ENCODE data around the gene PEX11G.
A peak's percentile ranks its signal among the peaks of the same experiment; 100 is the strongest.

The PEX11G gene

DNA sequence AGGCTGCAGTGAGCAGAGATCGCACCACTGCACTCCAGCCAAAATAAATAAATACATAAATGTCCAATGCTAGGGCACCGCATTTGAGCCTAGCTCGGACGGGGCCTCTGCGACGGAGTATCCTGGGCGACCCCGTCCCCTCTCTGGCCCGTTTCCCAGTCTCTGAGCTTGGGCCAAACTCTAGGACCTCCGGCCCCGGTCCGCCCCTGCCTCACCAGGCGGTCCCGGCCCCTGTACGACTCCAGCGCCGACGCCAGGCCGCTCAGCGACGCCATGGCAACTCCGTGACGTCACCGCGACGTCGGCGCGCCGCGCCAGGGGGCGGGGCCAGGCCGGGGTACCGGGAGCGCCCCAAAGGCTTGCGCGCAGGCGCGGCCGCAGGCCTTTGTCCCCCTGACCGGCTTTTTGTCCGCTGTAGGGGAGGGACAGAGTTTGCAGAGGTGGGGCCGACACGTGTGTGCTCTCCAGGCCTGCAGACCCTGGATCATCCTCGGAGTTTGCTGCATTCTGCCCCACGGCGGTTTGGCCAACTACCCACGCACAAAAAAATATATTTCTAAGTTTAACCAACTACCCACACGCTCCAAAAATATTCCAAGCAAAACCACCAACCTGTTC, at the start of gene PEX11G:
TSS of gene PEX11G (minus strand) at position 300 of the 618 bp plus-strand sequence. CDS start at position 275, 25 bp downstream.
- peak; percentile 85 for DNase-seq (ENCODE audit: low read depth, low spot score)

- DNase-seq (ENCODE audit: low read depth, low spot score): no peak
Observed at GRCh38 chr19:7535998-7536695, 47.3 kb upstream of the PEX11G start.

DNA sequence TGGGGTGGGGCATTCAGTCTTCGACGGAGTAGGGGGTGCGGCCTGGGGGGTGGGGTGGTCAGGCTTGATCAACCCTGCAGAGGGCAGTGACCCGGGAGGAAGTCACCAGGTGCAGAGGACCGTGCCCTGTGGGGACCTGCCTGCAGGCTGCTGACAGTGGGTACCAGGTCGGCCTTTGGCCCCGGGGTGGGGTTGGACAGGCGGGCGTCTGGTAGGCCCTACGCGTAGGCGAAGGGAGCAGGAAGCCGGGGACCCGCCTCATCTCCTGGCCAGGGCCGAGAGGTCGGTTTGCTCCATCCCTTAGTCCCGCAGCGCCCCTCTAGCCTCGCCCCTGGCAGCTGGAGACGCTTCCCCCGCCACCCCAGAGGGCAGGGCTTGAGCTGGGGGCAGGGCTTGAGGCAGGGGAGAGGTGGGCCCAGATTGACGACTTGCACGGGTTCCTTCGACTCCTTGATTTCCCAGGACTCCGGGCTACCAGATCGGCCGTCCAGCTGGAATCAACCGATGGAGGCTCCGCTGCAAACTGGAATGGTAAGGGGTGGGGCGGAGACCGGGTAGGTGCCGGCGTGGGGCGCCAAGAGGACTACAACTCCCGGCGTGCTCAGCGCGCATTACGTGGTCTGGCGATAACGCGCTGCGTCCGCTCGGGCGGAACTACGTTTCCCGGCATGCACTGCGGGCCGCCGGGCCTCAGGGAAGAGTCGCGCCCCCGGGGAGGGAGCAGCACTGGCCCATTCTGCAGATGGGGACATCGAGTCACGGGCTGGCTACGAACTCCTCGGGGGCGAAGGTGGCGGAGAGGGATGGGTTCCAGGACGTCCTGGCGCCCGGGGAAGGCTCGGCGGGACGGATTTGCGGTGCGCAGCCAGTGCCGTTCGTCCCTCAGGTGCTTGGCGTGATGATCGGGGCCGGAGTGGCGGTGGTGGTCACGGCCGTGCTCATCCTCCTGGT, 46.5 kb upstream of the PEX11G start, which contains the start of gene PNPLA6:
TSS of gene PNPLA6 (plus strand) at position 671 of the 951 bp plus-strand sequence. CDS start at position 743, 72 bp downstream.
- peak; percentile 86 for DNase-seq (ENCODE audit: low read depth, low spot score)

- DNase-seq (ENCODE audit: low read depth, low spot score): no peak
Observed at GRCh38 chr19:7534531-7535046, 45.8 kb upstream of the PEX11G start.

- peak; percentile 77 for DNase-seq (ENCODE audit: low read depth, low spot score)
Observed at GRCh38 chr19:7533925-7534480, 45.2 kb upstream of the PEX11G start.

DNA sequence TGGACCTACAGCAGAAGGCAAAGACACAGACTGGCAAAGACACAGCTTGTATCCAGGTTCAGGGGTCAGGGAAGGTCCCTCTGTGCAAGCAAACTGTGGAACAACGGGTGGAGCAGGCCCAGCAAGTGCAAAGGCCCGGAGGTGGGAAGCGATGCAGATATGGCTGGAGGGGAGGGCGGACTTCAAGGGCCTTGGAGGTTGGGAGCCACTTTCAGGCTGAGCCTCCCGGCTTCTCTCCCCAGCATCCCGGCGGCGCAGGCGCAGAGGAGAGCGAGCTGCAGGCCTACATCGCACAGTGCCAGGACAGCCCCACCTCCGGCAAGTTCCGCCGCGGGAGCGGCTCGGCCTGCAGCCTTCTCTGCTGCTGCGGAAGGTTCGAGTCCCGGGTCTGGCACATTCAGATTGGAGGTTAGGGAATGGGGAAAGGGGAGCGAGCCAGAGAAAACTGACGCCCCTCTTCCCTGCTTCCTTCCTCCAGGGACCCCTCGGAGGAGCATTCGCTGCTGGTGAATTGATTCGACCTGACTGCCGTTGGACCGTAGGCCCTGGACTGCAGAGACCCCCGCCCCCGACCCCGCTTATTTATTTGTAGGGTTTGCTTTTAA, 44.5 kb upstream of the PEX11G start:
- DNase-seq (ENCODE audit: low read depth, low spot score): no peak

GRCh38 chr19:7529610-7530490, 41.0 kb upstream of the PEX11G start:
- no peak for DNase-seq (ENCODE audit: low read depth, low spot score)

- no peak for DNase-seq (ENCODE audit: low read depth, low spot score)
Observed at GRCh38 chr19:7529246-7529600, 40.4 kb upstream of the PEX11G start.

GRCh38 chr19:7528522-7529245, 39.8 kb upstream of the PEX11G start:
- DNase-seq (ENCODE audit: low read depth, low spot score): no peak

DNA sequence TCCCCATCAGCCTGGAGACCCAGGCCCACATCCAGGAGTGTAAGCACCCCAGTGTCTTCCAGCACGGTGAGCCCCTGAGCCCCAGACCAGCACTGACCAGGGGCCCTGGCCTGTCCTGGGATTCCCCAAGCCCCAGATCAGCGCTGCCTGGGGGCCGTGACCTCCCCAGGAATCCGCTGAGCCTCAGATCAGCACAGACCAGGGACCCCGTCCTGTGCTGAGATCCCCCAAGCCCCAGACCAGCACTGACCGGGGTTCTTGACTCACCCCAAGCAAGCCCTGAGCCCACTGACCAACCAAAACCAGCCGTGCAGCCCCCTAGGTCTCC, 39.3 kb upstream of the PEX11G start:
- DNase-seq (ENCODE audit: low read depth, low spot score): no peak

GRCh38 chr19:7527516-7528191, 38.8 kb upstream of the PEX11G start:
- DNase-seq (ENCODE audit: low read depth, low spot score): no peak

DNA sequence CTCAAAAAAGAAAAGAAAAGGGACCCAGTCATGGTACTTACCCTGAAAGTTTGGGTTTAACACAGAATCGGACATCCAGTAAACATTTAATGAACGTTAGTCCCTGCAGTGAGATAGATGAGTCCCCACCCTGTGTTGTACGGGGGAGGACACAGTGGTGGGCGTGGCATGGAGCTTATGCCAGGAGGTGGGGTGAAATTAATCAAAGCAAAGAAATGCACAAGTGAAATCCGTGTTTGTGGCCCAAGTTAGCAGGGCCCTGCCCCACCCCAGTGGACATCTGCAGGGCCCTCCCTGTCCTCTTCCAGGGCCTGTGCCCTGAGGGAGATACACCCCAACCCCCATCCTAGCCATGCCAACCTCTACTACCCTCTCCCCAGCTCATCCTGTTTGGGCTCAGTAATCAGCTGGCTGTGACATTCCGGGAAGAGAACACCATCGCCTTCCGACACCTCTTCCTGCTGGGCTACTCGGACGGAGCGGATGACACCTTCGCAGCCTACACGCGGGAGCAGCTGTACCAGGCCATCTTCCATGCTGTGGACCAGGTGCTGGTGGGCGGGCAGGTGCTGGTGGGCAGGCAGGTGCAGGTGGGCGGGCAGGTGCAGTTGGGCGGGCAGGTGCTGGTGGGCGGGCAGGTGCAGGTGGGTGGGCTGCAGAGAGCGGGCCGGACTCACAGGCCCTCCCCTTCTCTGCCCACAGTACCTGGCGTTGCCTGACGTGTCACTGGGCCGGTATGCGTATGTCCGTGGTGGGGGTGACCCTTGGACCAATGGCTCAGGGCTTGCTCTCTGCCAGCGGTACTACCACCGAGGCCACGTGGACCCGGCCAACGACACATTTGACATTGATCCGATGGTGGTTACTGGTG, 37.5 kb upstream of the PEX11G start:
- no peak for DNase-seq (ENCODE audit: low read depth, low spot score)

- no peak for DNase-seq (ENCODE audit: low read depth, low spot score)
Observed at GRCh38 chr19:7524992-7525739, 36.3 kb upstream of the PEX11G start.

DNA sequence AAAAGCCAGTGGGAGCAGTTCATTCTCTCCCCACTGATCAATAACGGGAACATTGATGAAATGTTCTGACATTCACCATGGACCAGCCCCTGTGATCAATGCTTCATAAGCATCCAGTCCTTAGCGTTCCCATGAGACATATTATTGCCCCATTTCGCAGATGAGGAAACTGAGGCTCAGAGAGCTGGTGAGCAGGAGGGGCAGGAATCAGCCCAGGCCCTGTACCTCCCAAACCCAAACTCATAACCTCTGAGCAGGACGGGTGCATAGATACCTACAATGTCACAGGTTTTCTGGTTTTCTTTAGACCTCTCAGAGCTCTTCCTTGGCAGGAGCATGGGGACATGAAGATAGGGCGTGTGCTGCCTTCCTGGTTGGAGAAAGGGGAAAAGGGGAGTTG, 35.7 kb upstream of the PEX11G start:
- no peak for DNase-seq (ENCODE audit: low read depth, low spot score)

DNA sequence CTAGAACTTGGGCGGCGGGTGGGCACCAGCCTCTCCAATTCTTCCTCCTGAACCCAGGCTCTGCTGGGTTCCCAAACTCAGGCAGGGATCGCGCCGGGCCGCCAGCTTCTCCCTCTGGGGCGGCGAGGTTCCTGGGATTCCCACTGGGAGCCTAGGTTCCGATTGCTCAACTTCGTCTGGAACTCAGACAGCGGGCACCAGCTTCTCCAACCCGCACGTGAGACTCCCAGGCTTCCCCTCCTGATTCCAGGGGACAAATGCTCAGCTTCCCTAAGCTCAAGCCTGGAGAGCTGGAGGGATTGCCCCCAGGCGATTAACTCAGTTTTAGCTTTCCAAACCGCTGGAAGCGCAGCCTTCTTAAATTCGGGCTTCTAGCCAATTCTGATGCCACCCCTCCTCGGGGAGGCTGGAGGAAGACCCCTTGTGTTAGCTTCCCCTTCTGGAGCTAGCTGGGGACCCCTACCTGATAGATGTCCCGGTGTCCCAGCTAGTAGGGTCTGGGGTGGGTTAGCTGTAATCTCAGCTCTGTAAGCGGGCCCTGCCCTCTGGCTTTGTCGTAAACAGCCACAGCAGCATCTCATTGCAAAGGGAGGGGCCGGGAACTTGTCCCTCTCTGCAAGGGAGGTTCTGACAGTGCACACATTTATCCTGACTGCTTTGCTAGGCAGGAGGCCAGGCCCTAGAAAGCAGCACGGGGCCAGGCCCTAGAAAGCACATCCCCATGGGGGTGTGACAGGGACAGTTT, 34.3 kb upstream of the PEX11G start:
- no peak for DNase-seq (ENCODE audit: low read depth, low spot score)

DNA sequence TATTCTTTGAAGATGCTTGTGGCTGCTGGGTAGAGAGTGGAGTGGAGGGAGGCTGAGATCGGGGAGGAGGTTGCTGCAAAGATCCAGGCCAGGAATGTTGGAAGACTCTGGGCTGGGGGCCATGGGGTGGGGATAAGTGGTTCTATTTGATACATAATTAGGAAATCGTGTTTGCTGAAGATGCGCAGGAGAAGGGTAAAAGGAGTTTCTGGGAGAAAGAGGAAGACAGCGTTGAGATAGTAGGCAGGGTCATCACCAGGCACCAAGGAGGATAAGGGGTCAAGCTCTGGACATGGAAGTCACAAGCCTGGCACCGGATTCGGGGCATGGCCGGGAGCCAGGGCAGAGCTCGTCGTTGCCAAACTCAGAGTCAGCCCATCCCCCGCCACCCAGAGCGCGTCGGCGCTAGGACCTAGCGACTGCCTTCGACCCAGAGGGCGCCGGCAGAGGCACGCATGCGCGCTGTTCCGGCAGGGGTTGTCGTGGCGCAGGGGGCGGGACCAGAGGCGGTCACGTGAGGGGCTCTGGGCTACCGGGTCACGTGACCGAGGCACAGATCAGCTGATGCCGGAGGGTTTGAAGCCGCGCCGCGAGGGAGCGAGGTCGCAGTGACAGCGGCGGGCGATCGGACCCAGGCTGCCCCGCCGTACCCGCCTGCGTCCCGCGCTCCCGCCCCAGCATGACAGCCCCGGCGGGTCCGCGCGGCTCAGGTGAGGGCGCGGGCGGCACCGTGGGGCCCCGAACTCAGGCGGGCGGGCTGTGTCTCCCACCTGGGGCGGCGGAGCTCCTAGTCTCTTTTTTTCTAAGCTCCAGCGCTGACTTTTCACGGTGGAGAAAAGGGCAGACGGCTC, 33.5 kb upstream of the PEX11G start, which contains the start of gene MCOLN1:
TSS of gene MCOLN1 (plus strand) at position 553 of the 851 bp plus-strand sequence. CDS start at position 680, 127 bp downstream.
- DNase-seq (ENCODE audit: low read depth, low spot score): peak; percentile 99

All from activated CD4-positive, CD25-positive, alpha-beta regulatory T cell treated with anti-CD3 and anti-CD28 coated beads, Interleukin-2, amount 50 U/mL, for 16 hours (primary cell).